Hepatocyte (in vitro differentiated cells): ENCODE measurements around the gene EHD3. TPM values are rescaled to one million over a fixed set of nuclear protein-coding genes. Genes with fewer than 3 reads are reported as not detected.

Source experiments
- DNase-seq: peaks from one replicate; pipeline ENCODE4 v3.0.0-alpha.2; 2016; ENCODE audit warnings: low spot score
- H2AFZ ChIP-seq: fragments of 200-600 bp; sonication (generic); 2 replicates; pipeline ENCODE4 v1.6.0; 2016; ENCODE audit warnings: antibody characterized with exemption, mild to moderate bottlenecking
- H3K27ac ChIP-seq: fragments of 200-600 bp; sonication (generic); 2 replicates; pipeline ENCODE4 v1.5.1; 2016; ENCODE audit warnings: mild to moderate bottlenecking
- H3K27me3 ChIP-seq: fragments of 200-600 bp; sonication (generic); 2 replicates; pipeline ENCODE4 v1.6.1; 2016
- H3K36me3 ChIP-seq: fragments of 200-600 bp; sonication (generic); replicated peaks from 2 replicates; pipeline ENCODE4 v1.5.1; 2016; ENCODE audit warnings: low read depth; ENCODE audit not compliant: insufficient read depth
- H3K4me1 ChIP-seq: fragments of 200-600 bp; sonication (generic); 2 replicates; pipeline ENCODE4 v1.5.1; 2016; ENCODE audit warnings: mild to moderate bottlenecking, moderate library complexity; ENCODE audit not compliant: insufficient read depth
- H3K4me2 ChIP-seq: fragments of 200-600 bp; sonication (generic); 2 replicates; pipeline ENCODE4 v1.6.0; 2016
- H3K4me3 ChIP-seq: fragments of 200-600 bp; sonication (generic); 2 replicates; pipeline ENCODE4 v1.5.1; 2016; ENCODE audit warnings: mild to moderate bottlenecking
- H3K79me2 ChIP-seq: fragments of 200-600 bp; sonication (generic); 2 replicates; pipeline ENCODE4 v1.6.0; 2017; ENCODE audit warnings: mild to moderate bottlenecking
- H3K9me2 ChIP-seq: fragments of 200-600 bp; sonication (generic); replicated peaks from 2 replicates; pipeline ENCODE4 v1.6.0; 2017; ENCODE audit warnings: mild to moderate bottlenecking; ENCODE audit not compliant: insufficient read depth
- H3K9me3 ChIP-seq: fragments of 200-600 bp; sonication (generic); 2 replicates; pipeline ENCODE4 v1.5.1; 2016; ENCODE audit warnings: low read depth, mild to moderate bottlenecking
- H4K20me1 ChIP-seq: fragments of 200-600 bp; sonication (generic); 2 replicates; pipeline ENCODE4 v1.6.0; 2016; ENCODE audit warnings: mild to moderate bottlenecking; ENCODE audit not compliant: insufficient read depth, poor library complexity, severe bottlenecking
- EZH2 ChIP-seq: fragments of 200-600 bp; sonication (generic); IDR thresholded peaks from 2 replicates; pipeline ENCODE4 v1.6.1; 2016; ENCODE audit warnings: antibody characterized with exemption, mild to moderate bottlenecking, borderline replicate concordance
- EZH2phosphoT487 ChIP-seq: fragments of 200-600 bp; sonication (generic); IDR thresholded peaks from one replicate; pipeline ENCODE4 v1.6.1; 2018; ENCODE audit warnings: antibody characterized with exemption, mild to moderate bottlenecking, low read depth, moderate library complexity; ENCODE audit not compliant: unreplicated experiment, severe bottlenecking
- WGBS: methylation state at CpG from one replicate; pipeline ENCODE4 v1.1.6; 2016; ENCODE audit warnings: low lambda C conversion rate; ENCODE audit errors: missing lambda C conversion rate; 5-methylcytosine and 5-hydroxymethylcytosine counted together
- polyA plus RNA-seq: library from polyadenylated mRNA; unstranded; fragments of >200 nt; fragmentation: Nextera tagmentation; extraction: Ambion mirVana; gene quantifications from 2 replicates; pipeline ENCODE4 v1.2.1, GENCODE V29; 2016
- total RNA-seq: library from RNA; depleted of rRNA; stranded (reverse); fragments of >200 nt; gene quantifications from 2 replicates; pipeline ENCODE4 v1.2.3, GENCODE V29; 2014
- TF ChIP-seq, protein P1 (sequence below): fragments of 200-600 bp; sonication (generic); IDR thresholded peaks from 2 replicates; pipeline ENCODE4 v1.5.1; 2016; ENCODE audit warnings: antibody characterized with exemption, mild to moderate bottlenecking; ENCODE audit not compliant: poor library complexity

EHD3 gene
- total and polyA plus RNA-seq, 2 experiments from 2014 or later, result 4.5 to 6.2 TPM

DNA sequence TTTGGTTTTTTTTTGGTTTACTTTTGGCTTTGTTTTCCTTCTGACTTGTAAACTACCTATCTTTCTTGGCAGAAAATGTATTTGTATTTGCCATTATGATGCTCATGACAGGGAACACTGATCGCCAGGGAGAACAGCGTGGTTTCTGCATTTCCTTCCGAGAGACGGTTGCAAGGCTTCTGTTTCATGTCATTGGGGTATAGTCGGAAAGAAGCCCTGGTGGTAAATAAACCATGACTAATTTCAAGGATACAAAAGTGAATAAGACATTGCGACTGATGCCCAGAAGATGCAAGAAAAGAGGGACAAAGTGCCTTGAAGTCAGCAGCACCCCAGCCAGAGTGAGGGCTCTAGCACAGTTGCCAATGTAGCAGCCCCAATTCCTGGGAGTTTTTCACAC, 12.4 kb upstream of the EHD3 start:
- Histone ChIP-seq H3K79me2 (no peaks in the 10 kb centered on the region), H3K4me2 (no peak overlapping the region), H3K36me3 (no peaks in the 10 kb centered on the region), H2AFZ (no peak overlapping the region), H3K4me3 (no peak overlapping the region), H3K9me2 (no peaks in the 10 kb centered on the region), H4K20me1 (no peaks in the 10 kb centered on the region), H3K27ac (no peak overlapping the region), H3K4me1 (no peaks in the 10 kb centered on the region), H3K9me3 (no peaks in the 10 kb centered on the region), H3K27me3 (peaks cover 5% of the 10 kb centered on the region)
- TF ChIP-seq EZH2 (no peak), EZH2phosphoT487 (no peak)
- TF ChIP-seq, protein P1, sequence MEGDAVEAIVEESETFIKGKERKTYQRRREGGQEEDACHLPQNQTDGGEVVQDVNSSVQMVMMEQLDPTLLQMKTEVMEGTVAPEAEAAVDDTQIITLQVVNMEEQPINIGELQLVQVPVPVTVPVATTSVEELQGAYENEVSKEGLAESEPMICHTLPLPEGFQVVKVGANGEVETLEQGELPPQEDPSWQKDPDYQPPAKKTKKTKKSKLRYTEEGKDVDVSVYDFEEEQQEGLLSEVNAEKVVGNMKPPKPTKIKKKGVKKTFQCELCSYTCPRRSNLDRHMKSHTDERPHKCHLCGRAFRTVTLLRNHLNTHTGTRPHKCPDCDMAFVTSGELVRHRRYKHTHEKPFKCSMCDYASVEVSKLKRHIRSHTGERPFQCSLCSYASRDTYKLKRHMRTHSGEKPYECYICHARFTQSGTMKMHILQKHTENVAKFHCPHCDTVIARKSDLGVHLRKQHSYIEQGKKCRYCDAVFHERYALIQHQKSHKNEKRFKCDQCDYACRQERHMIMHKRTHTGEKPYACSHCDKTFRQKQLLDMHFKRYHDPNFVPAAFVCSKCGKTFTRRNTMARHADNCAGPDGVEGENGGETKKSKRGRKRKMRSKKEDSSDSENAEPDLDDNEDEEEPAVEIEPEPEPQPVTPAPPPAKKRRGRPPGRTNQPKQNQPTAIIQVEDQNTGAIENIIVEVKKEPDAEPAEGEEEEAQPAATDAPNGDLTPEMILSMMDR, result no peak
- DNase-seq, result no peak
- WGBS, result 59% methylated on average over 6 of the region's 6 CpGs

DNA sequence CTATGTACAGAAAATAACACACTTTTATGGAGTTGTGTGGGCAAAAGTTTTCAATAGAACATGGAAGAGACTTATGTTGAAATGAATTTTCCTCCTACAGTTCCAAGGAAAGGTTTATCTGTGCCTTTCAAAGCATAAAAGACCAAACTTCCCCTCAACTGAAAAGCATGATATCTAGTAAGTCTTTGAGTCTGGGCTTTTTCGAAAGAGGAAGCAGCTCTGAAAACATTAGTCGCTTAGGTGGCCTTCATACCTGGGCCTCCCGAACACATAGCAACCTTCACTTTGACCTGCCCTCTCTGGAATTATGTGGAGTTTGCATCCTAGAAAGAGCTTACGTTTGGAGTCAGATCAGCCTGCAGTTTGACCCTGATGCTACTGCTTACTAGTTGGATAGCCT, 11.9 kb upstream of the EHD3 start:
- no peak for TF ChIP-seq EZH2
- TF ChIP-seq, protein P1, result no peak
- no peak for TF ChIP-seq EZH2phosphoT487
- H4K20me1 ChIP-seq, result no peaks in the 10 kb centered on the region
- H3K9me3 ChIP-seq, result no peaks in the 10 kb centered on the region

DNA sequence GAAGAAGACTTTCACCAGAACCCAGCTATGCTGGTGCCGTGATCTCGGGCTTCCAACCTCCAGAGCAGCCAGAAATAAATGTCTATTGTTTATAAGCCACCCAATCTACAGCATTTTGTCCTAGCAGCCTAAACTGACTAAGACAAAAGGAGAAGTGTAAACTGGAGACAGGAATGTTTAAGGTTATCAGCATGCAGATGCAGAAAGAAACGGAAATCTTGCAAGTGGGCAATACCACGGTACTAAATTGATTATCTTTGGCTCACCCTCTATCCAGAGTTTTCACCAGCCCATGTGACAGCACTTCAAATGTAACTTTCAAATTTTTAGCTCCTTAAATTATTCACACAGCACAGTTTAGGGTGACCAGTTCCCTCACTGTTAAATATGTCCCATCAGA, 10.9 kb upstream of the EHD3 start:
- WGBS, result 92% methylated on average over 4 of the region's 4 CpGs
- no peaks in the 10 kb centered on the region for H3K4me1 ChIP-seq

More for the DNA sequence above, 11.9 kb upstream of the EHD3 start:
- DNase-seq, result no peak
- Histone ChIP-seq H3K79me2 (no peaks in the 10 kb centered on the region), H3K36me3 (no peaks in the 10 kb centered on the region), H3K4me3 (no peak overlapping the region), H3K4me2 (no peak overlapping the region), H3K27me3 (peaks cover 5% of the 10 kb centered on the region), H3K9me2 (no peaks in the 10 kb centered on the region), H2AFZ (no peak overlapping the region), H3K4me1 (no peaks in the 10 kb centered on the region), H3K27ac (no peak overlapping the region)
- 90% methylated on average over 4 of the region's 4 CpGs for whole genome bisulfite sequencing

More for the DNA sequence above, 10.9 kb upstream of the EHD3 start:
- no peak overlapping the region for H3K4me3 ChIP-seq
- H3K27ac ChIP-seq, result no peak overlapping the region
- no peaks in the 10 kb centered on the region for H3K36me3 ChIP-seq
- no peak for DNase-seq
- no peaks in the 10 kb centered on the region for H3K79me2 ChIP-seq
- H3K4me2 ChIP-seq, result no peak overlapping the region
- H4K20me1 ChIP-seq, result no peaks in the 10 kb centered on the region
- H3K9me2 ChIP-seq, result no peaks in the 10 kb centered on the region
- no peaks in the 10 kb centered on the region for H3K9me3 ChIP-seq
- peaks cover 5% of the 10 kb centered on the region for H3K27me3 ChIP-seq
- TF ChIP-seq EZH2phosphoT487, result no peak
- no peak for TF ChIP-seq EZH2
- TF ChIP-seq, protein P1, result no peak
- H2AFZ ChIP-seq, result no peak overlapping the region
